Osteoblast (primary cell): Measurements from ENCODE around the gene KIF6. TPM values are rescaled to one million over a fixed set of nuclear protein-coding genes. Genes with fewer than 3 reads are reported as not detected.

Experiments used
- DNase-seq: peaks from one replicate; pipeline ENCODE4 v3.0.0; 2011; ENCODE audit warnings: low spot score, mixed read lengths; ENCODE audit not compliant: insufficient read length; ENCODE audit errors: missing footprints
- H2AFZ ChIP-seq: 2 replicates; pipeline ENCODE4 v1.6.0; 2011; ENCODE audit warnings: mild to moderate bottlenecking, low read length
- H3K27ac ChIP-seq: 2 replicates; pipeline ENCODE4 v1.5.1; 2011; ENCODE audit warnings: mild to moderate bottlenecking, low read depth, low read length, moderate library complexity
- H3K27me3 ChIP-seq: 2 replicates; pipeline ENCODE4 v1.6.0; 2012; ENCODE audit warnings: mild to moderate bottlenecking, control low read depth, inconsistent platforms, low read length, moderate library complexity; ENCODE audit not compliant: insufficient read depth
- H3K36me3 ChIP-seq: 2 replicates; pipeline ENCODE4 v1.5.1; 2011; ENCODE audit warnings: mild to moderate bottlenecking, low read length, control low read depth, moderate library complexity; ENCODE audit not compliant: insufficient read depth
- H3K4me1 ChIP-seq: 2 replicates; pipeline ENCODE4 v1.5.1; 2011; ENCODE audit warnings: mild to moderate bottlenecking, low read length, control low read depth, moderate library complexity; ENCODE audit not compliant: insufficient read depth
- H3K4me2 ChIP-seq: 2 replicates; pipeline ENCODE4 v1.6.0; 2011; ENCODE audit warnings: mild to moderate bottlenecking, low read length; ENCODE audit not compliant: insufficient read depth
- H3K4me3 ChIP-seq: fragments of 200-600 bp; sonication (generic); 3 replicates; pipeline ENCODE4 v1.5.1; 2012; ENCODE audit warnings: mild to moderate bottlenecking, low read length, inconsistent platforms; ENCODE audit not compliant: insufficient read depth
- H3K79me2 ChIP-seq: 2 replicates; pipeline ENCODE4 v1.6.0; 2012; ENCODE audit warnings: mild to moderate bottlenecking, low read length, control low read depth, inconsistent platforms; ENCODE audit not compliant: insufficient read depth
- H3K9me3 ChIP-seq: 2 replicates; pipeline ENCODE4 v1.5.1; 2011; ENCODE audit warnings: low read depth, low read length, control low read depth
- H4K20me1 ChIP-seq: 2 replicates; pipeline ENCODE4 v1.6.0; 2012; ENCODE audit warnings: mild to moderate bottlenecking, low read length, control low read depth; ENCODE audit not compliant: insufficient read depth
- CTCF ChIP-seq: IDR thresholded peaks from 2 replicates; pipeline ENCODE4 v1.5.1; 2011; ENCODE audit warnings: mild to moderate bottlenecking, low read depth, low read length, moderate library complexity; ENCODE audit errors: extremely low read depth
- total RNA-seq: library from RNA; depleted of rRNA; stranded (reverse); fragments of >200 nt; gene quantifications from 2 replicates; pipeline ENCODE4 v1.2.3, GENCODE V29; 2012

KIF6 gene
- total RNA-seq, 1 donor, result 1.4 TPM

GRCh38 chr6:39543095-39543494, 182.1 kb downstream of the KIF6 start:
- DNase-seq, result peak; percentile 41

GRCh38 chr6:39540454-39540853, 184.8 kb downstream of the KIF6 start:
- no peak for DNase-seq
- H3K36me3 ChIP-seq, result no peaks in the 10 kb centered on the region
- H3K27me3 ChIP-seq, result no peaks in the 10 kb centered on the region
- no peaks in the 10 kb centered on the region for H3K79me2 ChIP-seq
- no peaks in the 10 kb centered on the region for H3K9me3 ChIP-seq
- no peak overlapping the region for H2AFZ ChIP-seq
- H3K27ac ChIP-seq, result no peak overlapping the region
- no peaks in the 10 kb centered on the region for H4K20me1 ChIP-seq
- H3K4me3 ChIP-seq, result no peak overlapping the region
- H3K4me2 ChIP-seq, result no peak overlapping the region
- H3K4me1 ChIP-seq, result no peaks in the 10 kb centered on the region
- no peak for TF ChIP-seq CTCF

More at GRCh38 chr6:39543095-39543494, 182.1 kb downstream of the KIF6 start:
- H2AFZ ChIP-seq, result no peak overlapping the region
- H3K4me3 ChIP-seq, result no peak overlapping the region
- H3K9me3 ChIP-seq, result no peaks in the 10 kb centered on the region
- no peaks in the 10 kb centered on the region for H3K79me2 ChIP-seq
- no peak overlapping the region for H3K4me2 ChIP-seq
- no peaks in the 10 kb centered on the region for H3K36me3 ChIP-seq
- no peaks in the 10 kb centered on the region for H4K20me1 ChIP-seq
- no peaks in the 10 kb centered on the region for H3K27me3 ChIP-seq
- no peak for TF ChIP-seq CTCF
- no peaks in the 10 kb centered on the region for H3K4me1 ChIP-seq
- H3K27ac ChIP-seq, result no peak overlapping the region

DNA sequence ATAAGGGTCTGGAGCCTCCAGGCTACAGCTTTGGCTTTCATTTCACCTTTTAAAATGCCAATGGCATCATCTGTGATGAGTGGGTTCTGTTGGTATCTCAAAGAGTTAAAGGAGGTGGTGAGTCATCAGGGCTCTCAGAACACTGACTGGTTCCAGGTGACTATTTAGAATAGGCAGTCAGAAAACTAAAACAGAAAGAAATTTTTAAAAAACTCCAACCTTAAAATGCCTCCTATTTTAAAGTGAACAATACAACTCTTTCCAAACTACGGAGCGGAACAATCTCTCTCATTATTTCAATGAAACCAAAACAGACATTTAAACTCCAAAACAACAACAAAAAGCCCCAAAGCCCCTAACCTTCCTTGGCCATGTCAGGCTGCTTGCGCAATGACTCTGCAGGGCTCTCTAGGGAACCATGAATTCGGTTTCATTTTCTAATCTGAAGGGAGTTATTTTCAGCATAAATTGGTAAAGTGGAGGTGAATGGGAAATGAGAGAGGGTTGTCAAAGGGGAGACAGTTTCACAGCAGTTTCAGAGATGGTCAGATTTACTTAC, 194.9 kb downstream of the KIF6 start:
- Histone ChIP-seq H4K20me1 (no peaks in the 10 kb centered on the region), H3K9me3 (no peaks in the 10 kb centered on the region), H3K4me2 (peak overlapping the region; percentile 68), H2AFZ (peak overlapping the region; percentile 42), H3K36me3 (no peaks in the 10 kb centered on the region), H3K27ac (no peak overlapping the region), H3K4me3 (peak overlapping the region; percentile 54), H3K4me1 (no peaks in the 10 kb centered on the region), H3K79me2 (no peaks in the 10 kb centered on the region), H3K27me3 (no peaks in the 10 kb centered on the region)
- no peak for TF ChIP-seq CTCF
- DNase-seq, result no peak

DNA sequence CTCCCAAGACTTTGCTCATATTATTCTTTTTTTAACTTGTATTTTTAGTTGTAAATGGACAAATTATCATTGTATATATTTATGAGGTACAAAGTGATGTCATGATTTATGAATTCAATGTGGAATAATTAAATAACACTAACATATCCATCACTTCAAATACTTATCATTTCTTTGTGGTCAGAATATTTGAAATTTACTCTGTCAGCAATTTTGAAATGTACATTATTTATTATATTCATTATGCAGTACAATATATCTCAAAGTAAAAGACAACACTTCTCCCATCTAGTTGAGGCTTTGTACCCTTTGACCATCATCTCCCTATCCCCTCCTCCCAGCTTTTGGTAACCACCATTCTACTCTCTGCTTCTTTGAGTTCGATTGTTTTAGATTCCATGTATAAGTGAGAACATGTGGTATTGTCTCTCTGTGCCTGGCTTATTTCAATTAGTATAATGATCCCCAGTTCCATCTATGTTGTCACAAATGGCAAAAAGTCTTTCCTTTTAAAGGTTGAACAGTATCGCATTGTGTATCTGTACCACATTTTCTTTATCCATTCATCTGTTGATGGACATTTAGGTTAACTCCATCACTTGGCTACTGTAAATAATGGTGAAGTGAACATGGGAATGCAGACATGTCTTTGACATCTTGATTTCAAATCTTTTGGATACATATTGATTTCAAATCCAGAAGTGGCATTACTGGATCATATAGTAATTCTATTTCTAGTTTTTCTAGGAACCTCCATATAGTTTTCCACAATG, 197.2 kb downstream of the KIF6 start:
- no peaks in the 10 kb centered on the region for H3K4me1 ChIP-seq
- H3K4me2 ChIP-seq, result no peak overlapping the region
- no peaks in the 10 kb centered on the region for H4K20me1 ChIP-seq
- H3K9me3 ChIP-seq, result no peaks in the 10 kb centered on the region
- no peaks in the 10 kb centered on the region for H3K36me3 ChIP-seq
- no peak overlapping the region for H3K4me3 ChIP-seq
- H3K27me3 ChIP-seq, result no peaks in the 10 kb centered on the region
- H3K79me2 ChIP-seq, result no peaks in the 10 kb centered on the region
- H3K27ac ChIP-seq, result no peak overlapping the region
- DNase-seq, result no peak
- no peak overlapping the region for H2AFZ ChIP-seq
- no peak for TF ChIP-seq CTCF
